Testis (tissue), 3 donors: Measurements from ENCODE around the gene OTOGL. TPM values are rescaled to one million over a fixed set of nuclear protein-coding genes. Genes with fewer than 3 reads are reported as not detected.

Source experiments
- DNase-seq: peaks from one replicate; pipeline ENCODE4 v3.0.0-alpha.2; 2019
- H3K27ac ChIP-seq, 2 donors: fragments of 200-600 bp; sonication (generic); one replicate each; pipeline ENCODE4 v1.5.1; 2019
- H3K27me3 ChIP-seq: fragments of 200-600 bp; sonication (generic); one replicate; pipeline ENCODE4 v1.5.1; 2019
- H3K36me3 ChIP-seq: fragments of 200-600 bp; sonication (generic); one replicate; pipeline ENCODE4 v1.5.1; 2017; ENCODE audit warnings: low read depth; ENCODE audit errors: missing control alignments
- H3K4me1 ChIP-seq: fragments of 200-600 bp; sonication (generic); one replicate; pipeline ENCODE4 v1.5.1; 2019
- H3K4me3 ChIP-seq, 2 donors: fragments of 200-600 bp; sonication (generic); one replicate each; pipeline ENCODE4 v1.5.1; 2017 to 2019
- H3K9me3 ChIP-seq: fragments of 200-600 bp; sonication (generic); one replicate; pipeline ENCODE4 v1.5.1; 2017
- POLR2A ChIP-seq: fragments of 450-650 bp; IDR thresholded peaks from one replicate; pipeline ENCODE4 v1.6.1; 2017; ENCODE audit warnings: antibody characterized with exemption, mild to moderate bottlenecking, moderate library complexity
- WGBS, 2 donors: methylation state at CpG; one replicate each; pipeline ENCODE4 v1.1.5; 2018; 5-methylcytosine and 5-hydroxymethylcytosine counted together
- intact Hi-C: fragments of 100-400 bp; cut with DNase I; formaldehyde crosslinking; loops from one replicate; pipeline ENCODE4 v1.15.1; 2023; ENCODE audit warnings: low total_unique reads
- polyA plus RNA-seq: library from polyadenylated mRNA; stranded (reverse); fragments of 350-450 nt; fragmentation: Illumina TruSeq; extraction: RNeasy Lipid Tissue Mini Kit (QIAGEN cat#74804); gene quantifications from one replicate; pipeline ENCODE4 v1.2.3, GENCODE V29; 2014; ENCODE audit warnings: low read depth, low replicate concordance; ENCODE audit not compliant: insufficient read depth
- total RNA-seq, 2 donors: library from RNA; depleted of rRNA; stranded (reverse); fragments of >200 nt; gene quantifications; one replicate each; pipeline ENCODE4 v1.2.3, GENCODE V29; 2016
- TF ChIP-seq, protein P1 (sequence below), 3 experiments: fragments of 450-650 bp in 2 of 3; fragments of 200-600 bp in 1 of 3; sonication (generic) in 1 of 3; IDR thresholded peaks; one replicate each; pipeline ENCODE4 v1.5.1; 2016 to 2019; ENCODE audit warnings: antibody characterized with exemption in 3 of 3, mild to moderate bottlenecking in 2 of 3, moderate library complexity in 1 of 3

OTOGL gene
- total and polyA plus RNA-seq, 3 donors from 2014 or later = 0.87 to 0.88 (median 0.87) TPM

DNA sequence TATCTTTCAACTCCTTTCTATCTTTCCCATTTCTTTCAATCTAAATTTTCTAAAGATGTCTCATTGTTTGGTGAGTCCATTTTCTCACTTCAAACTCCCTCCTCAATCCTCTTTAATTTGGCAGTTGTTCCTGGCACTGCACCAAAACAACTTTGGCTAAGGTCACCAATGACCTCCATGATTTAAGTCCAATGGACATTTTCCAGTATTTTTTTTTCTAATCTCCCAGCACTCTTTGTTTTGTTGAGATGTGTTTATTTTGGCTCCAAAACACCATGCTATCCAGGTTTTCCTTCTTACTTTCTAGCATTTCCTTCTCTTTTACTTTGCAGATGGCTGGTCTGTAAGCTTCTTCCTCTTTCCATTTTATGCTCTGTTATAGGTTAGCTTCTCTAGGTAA is 42.5 kb upstream of the OTOGL start:
- TF ChIP-seq POLR2A = no peak
- Histone ChIP-seq H3K4me3 (no peak overlapping the region), H3K27ac (no peak overlapping the region), H3K4me1 (peaks cover 10% of the 10 kb centered on the region), H3K36me3 (no peaks in the 10 kb centered on the region), H3K27me3 (no peaks in the 10 kb centered on the region), H3K9me3 (no peaks in the 10 kb centered on the region)
- intact Hi-C loops = no loop called here
- peak; percentile 21 for DNase-seq

DNA sequence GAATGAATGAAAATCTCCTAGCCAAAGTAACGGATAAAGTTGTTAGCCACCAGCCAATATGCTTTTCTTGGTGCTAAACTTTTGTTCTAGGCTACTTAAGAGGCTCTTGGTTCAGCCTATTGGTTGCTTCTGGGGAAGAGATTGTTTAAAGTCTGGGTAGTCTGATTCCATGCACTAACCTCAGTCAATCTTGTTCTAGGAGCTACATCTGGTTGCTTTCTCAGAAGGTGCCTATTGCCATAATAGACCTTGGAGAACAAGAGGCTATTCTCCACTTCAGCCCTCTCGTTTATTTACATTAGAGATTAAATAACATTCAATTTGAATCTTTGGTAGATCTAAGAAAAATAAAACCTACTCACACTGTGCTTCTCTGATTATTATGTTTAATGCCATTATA is 40.8 kb upstream of the OTOGL start:
- 81 to 82% methylated on average over 2 of the region's 2 CpGs for WGBS, 2 donors

DNA sequence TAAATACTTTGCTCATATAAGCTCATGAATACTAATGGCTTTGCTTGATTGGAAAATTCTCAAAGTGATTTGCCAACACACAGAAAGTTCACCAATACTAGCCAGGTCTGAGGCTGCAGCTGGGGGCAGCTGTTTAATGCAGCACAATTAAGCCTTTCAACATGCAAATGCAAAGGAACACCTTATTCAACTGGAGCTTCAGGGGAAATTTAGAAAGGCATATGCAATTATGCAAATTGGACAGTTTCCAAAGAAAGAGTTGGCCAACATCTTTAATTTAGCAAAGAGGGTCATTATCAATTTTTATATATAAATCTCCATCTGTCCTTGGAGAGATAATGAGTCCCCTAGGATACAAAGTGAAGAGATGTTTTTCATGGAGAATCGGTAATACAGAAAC is 40.2 kb upstream of the OTOGL start:
- Histone ChIP-seq H3K4me1 (no peaks in the 10 kb centered on the region), H3K4me3 (no peak overlapping the region), H3K36me3 (no peaks in the 10 kb centered on the region), H3K27me3 (no peaks in the 10 kb centered on the region), H3K9me3 (no peaks in the 10 kb centered on the region), H3K27ac (no peak overlapping the region)
- WGBS, 2 donors = 62 to 81% methylated on average over 1 of the region's 1 CpG
- intact Hi-C loops = no loop called here
- TF ChIP-seq POLR2A = no peak
- TF ChIP-seq, protein P1, sequence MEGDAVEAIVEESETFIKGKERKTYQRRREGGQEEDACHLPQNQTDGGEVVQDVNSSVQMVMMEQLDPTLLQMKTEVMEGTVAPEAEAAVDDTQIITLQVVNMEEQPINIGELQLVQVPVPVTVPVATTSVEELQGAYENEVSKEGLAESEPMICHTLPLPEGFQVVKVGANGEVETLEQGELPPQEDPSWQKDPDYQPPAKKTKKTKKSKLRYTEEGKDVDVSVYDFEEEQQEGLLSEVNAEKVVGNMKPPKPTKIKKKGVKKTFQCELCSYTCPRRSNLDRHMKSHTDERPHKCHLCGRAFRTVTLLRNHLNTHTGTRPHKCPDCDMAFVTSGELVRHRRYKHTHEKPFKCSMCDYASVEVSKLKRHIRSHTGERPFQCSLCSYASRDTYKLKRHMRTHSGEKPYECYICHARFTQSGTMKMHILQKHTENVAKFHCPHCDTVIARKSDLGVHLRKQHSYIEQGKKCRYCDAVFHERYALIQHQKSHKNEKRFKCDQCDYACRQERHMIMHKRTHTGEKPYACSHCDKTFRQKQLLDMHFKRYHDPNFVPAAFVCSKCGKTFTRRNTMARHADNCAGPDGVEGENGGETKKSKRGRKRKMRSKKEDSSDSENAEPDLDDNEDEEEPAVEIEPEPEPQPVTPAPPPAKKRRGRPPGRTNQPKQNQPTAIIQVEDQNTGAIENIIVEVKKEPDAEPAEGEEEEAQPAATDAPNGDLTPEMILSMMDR (IDR thresholded peaks at IDR 0.05) = no peak
- DNase-seq = no peak

More for the DNA sequence above, 40.8 kb upstream of the OTOGL start:
- Histone ChIP-seq H3K27me3 (no peaks in the 10 kb centered on the region), H3K4me1 (no peaks in the 10 kb centered on the region), H3K4me3 (no peak overlapping the region), H3K9me3 (no peaks in the 10 kb centered on the region), H3K36me3 (no peaks in the 10 kb centered on the region), H3K27ac (no peak overlapping the region)
- no peak for DNase-seq
- intact Hi-C loops = no loop called here
- no peak for TF ChIP-seq POLR2A
- TF ChIP-seq, protein P1 (IDR thresholded peaks at IDR 0.05) = no peak

DNA sequence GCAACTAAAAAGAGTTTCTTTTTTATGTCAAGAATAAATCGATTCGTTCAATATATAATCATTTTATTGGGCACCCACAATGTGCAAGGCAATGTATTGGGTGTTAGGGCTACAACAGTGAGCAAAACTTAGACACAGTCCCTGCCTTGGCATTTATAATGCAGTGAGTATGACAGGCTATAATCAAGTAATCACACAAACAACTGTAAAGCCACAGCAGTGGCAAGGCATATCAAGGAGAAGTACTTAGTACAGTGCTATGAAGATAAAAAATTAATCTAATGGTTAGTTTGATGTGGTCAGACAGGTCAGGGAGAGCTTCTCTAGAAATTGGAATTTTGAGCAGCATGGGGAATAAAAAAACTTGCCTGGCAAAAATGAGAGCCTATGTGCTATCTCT is 39.5 kb upstream of the OTOGL start:
- Histone ChIP-seq H3K36me3 (no peaks in the 10 kb centered on the region), H3K27ac (no peak overlapping the region), H3K4me3 (no peak overlapping the region), H3K4me1 (no peaks in the 10 kb centered on the region), H3K9me3 (no peaks in the 10 kb centered on the region), H3K27me3 (no peaks in the 10 kb centered on the region)
- intact Hi-C loops = no loop called here
- 36 to 63% methylated on average over 2 of the region's 2 CpGs for WGBS, 2 donors
- no peak for DNase-seq
- no peak for TF ChIP-seq POLR2A
- TF ChIP-seq, protein P1 (IDR thresholded peaks at IDR 0.05) = no peak

DNA sequence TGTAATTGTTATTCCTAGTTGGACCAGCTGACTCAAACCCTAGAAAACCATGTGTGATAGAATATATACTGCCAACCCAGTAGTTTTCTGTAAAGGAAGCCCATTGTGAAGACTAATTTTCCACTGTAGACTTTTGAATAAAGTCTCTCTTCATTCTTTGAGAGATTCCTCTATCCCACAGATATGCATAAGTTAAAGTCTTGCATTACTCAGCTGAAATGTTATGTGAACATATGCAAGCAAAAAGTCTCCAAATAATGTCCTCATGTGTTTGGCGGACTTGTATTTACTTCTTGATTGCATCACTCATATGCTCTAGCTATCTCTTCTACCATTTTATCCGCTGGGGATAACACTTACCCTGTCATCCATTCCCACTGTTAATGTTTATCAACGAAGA is 35.1 kb upstream of the OTOGL start:
- 86 to 92% methylated on average over 3 of the region's 3 CpGs for WGBS, 2 donors
- intact Hi-C loops = no loop called here
- TF ChIP-seq POLR2A = no peak
- TF ChIP-seq, protein P1 (IDR thresholded peaks at IDR 0.05) = no peak
- DNase-seq = no peak
- no peaks in the 10 kb centered on the region for H3K27me3 ChIP-seq
- no peaks in the 10 kb centered on the region for H3K36me3 ChIP-seq
- no peaks in the 10 kb centered on the region for H3K9me3 ChIP-seq
- no peak overlapping the region for H3K4me3 ChIP-seq
- H3K4me1 ChIP-seq = no peaks in the 10 kb centered on the region
- H3K27ac ChIP-seq = no peak overlapping the region
